GM20431 (cell line): ENCODE results near the gene COMMD10.

Experiments used
- in situ Hi-C: fragments of 300-500 bp; cut with MseI, MboI; formaldehyde crosslinking; loops from one replicate; pipeline ENCODE4 v1.15.0; 2020; ENCODE audit warnings: low sequenced_read_pairs; ENCODE audit not compliant: unreplicated experiment

The COMMD10 gene

GRCh38 chr5:116320486-116320885, 235.7 kb downstream of the COMMD10 start:
- in situ Hi-C loops, result no loop called here

- in situ Hi-C loops, result no loop called here
These were observed 244.7 kb downstream of the COMMD10 start for GRCh38 chr5:116329503-116329902.

DNA sequence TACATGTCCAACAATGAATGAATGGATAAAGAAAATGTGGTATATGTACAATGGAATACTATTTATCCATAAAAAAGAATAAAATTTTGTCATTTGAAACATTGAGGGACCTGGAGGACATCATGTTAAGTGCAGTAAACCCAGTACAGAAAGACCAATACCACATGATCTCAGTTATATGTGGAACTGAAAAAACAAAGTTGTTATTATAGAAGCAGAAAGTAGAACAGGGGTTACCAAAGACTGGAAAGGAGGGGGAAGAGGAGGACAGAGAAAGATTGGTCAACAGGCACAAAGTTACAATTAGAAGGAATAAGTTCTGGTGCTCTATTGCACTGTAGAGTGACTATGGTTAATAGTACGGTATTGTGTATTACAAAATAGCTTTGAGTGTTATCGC, 256.0 kb downstream of the COMMD10 start:
- in situ Hi-C loops, result no loop called here
